Ovary (tissue), 3 donors: ENCODE measurements around the gene OR2K2.

ENCODE experiments used
- CTCF ChIP-seq, 3 donors: fragments of 450-650 bp in 2 of 3; fragments of 200-600 bp in 1 of 3; IDR thresholded peaks; one replicate each; pipeline versions ENCODE4 v1.5.1 to v1.8.0; 2016 to 2022; ENCODE audit warnings: antibody characterized with exemption in 3 of 3, mild to moderate bottlenecking in 1 of 3
- EP300 ChIP-seq: sonication (generic); formaldehyde crosslinking; IDR thresholded peaks from one replicate; pipeline ENCODE4 v1.6.1; 2017; ENCODE audit warnings: antibody characterized with exemption
- POLR2A ChIP-seq: fragments of 450-650 bp; IDR thresholded peaks from one replicate; pipeline ENCODE4 v1.6.1; 2017; ENCODE audit warnings: antibody characterized with exemption, mild to moderate bottlenecking, moderate library complexity
- donor health status: DM: no; HTN: no; CAD: no.

GRCh38 chr9:111297066-111297824 is 32.8 kb downstream of the OR2K2 start:
- TF ChIP-seq EP300 (no peak), POLR2A (no peak), CTCF (IDR thresholded peaks at IDR 0.05) (no peak)
